Fibroblast of mammary gland (primary cell): ENCODE measurements around the gene DOK5.
A peak's percentile ranks its signal among the peaks of the same experiment; 100 is the strongest.

Source experiments
- DNase-seq: peaks from one replicate; pipeline ENCODE4 v3.0.0-alpha.2; 2010; ENCODE audit warnings: low read depth
- H3K4me3 ChIP-seq: 2 replicates; pipeline ENCODE4 v1.5.1; 2011; ENCODE audit warnings: low read depth, mild to moderate bottlenecking, low read length, moderate library complexity; ENCODE audit not compliant: control insufficient read depth
- CTCF ChIP-seq: conservative IDR thresholded peaks from 2 replicates; pipeline ENCODE4 v1.5.1; 2011; ENCODE audit warnings: low read depth, low read length, inconsistent platforms; ENCODE audit not compliant: control insufficient read depth, insufficient read depth

The DOK5 gene

GRCh38 chr20:54573838-54574237, 98.4 kb downstream of the DOK5 start:
- DNase-seq: no peak
- H3K4me3 ChIP-seq: no peak overlapping the region
- no peak for TF ChIP-seq CTCF

- no peak overlapping the region for H3K4me3 ChIP-seq
- TF ChIP-seq CTCF: no peak
- DNase-seq: no peak
These were observed 101.1 kb downstream of the DOK5 start for GRCh38 chr20:54576518-54576917.

GRCh38 chr20:54577637-54578036, 102.2 kb downstream of the DOK5 start:
- no peak overlapping the region for H3K4me3 ChIP-seq
- DNase-seq: no peak
- no peak for TF ChIP-seq CTCF

- no peak for TF ChIP-seq CTCF
- DNase-seq: peak; percentile 1
- no peak overlapping the region for H3K4me3 ChIP-seq
These were observed 109.8 kb downstream of the DOK5 start for GRCh38 chr20:54585217-54585616.

- DNase-seq: no peak
- H3K4me3 ChIP-seq: no peak overlapping the region
- TF ChIP-seq CTCF: no peak
These were observed 112.0 kb downstream of the DOK5 start for GRCh38 chr20:54587408-54587807.

GRCh38 chr20:54589402-54590030, 114.1 kb downstream of the DOK5 start:
- TF ChIP-seq CTCF: no peak

GRCh38 chr20:54590856-54591255, 115.5 kb downstream of the DOK5 start:
- DNase-seq: no peak
- no peak overlapping the region for H3K4me3 ChIP-seq
- TF ChIP-seq CTCF: no peak

More at GRCh38 chr20:54589402-54590030, 114.1 kb downstream of the DOK5 start:
- H3K4me3 ChIP-seq: no peak overlapping the region
- DNase-seq: no peak
